H1 (cell line): ENCODE data around the gene ZNF454.

Source experiments
- CHD2 ChIP-seq: IDR thresholded peaks from 2 replicates; pipeline ENCODE4 v1.6.1; 2012; ENCODE audit warnings: low read length, improper control_type of control experiment
- EGR1 ChIP-seq: IDR thresholded peaks from 2 replicates; pipeline ENCODE4 v1.6.1; 2011; ENCODE audit warnings: low read depth, low read length, borderline replicate concordance
- EP300 ChIP-seq, 2 experiments: IDR thresholded peaks; 1 replicate in 1 of 2; 2 replicates in 1 of 2; pipeline ENCODE4 v1.6.1; 2011 to 2012; ENCODE audit warnings: low read depth in 2 of 2, low read length in 2 of 2, mild to moderate bottlenecking in 2 of 2, borderline replicate concordance in 1 of 2, inconsistent platforms in 1 of 2, moderate library complexity in 1 of 2
- JUN ChIP-seq: IDR thresholded peaks from 2 replicates; pipeline ENCODE4 v1.6.1; 2011; ENCODE audit warnings: low read depth, mild to moderate bottlenecking, improper control_type of control experiment, low read length
- NANOG ChIP-seq: IDR thresholded peaks from 2 replicates; pipeline ENCODE4 v1.6.1; 2011; ENCODE audit warnings: low read length, low read depth, mild to moderate bottlenecking, inconsistent platforms; ENCODE audit not compliant: insufficient read depth, poor library complexity, severe bottlenecking
- POLR2A ChIP-seq, 2 experiments: IDR thresholded peaks; 1 replicate in 1 of 2; 2 replicates in 1 of 2; pipeline ENCODE4 v1.6.1; 2011; ENCODE audit warnings: low read depth in 2 of 2, low read length in 2 of 2, mild to moderate bottlenecking in 2 of 2; ENCODE audit errors: control extremely low read depth in 1 of 2
- POLR2AphosphoS5 ChIP-seq: IDR thresholded peaks from 2 replicates; pipeline ENCODE4 v1.6.1; 2011; ENCODE audit warnings: low read depth, low read length
- SP1 ChIP-seq: IDR thresholded peaks from 2 replicates; pipeline ENCODE4 v1.6.1; 2011; ENCODE audit warnings: low read depth, low read length
- TF ChIP-seq, protein P1 (sequence below), 3 experiments: IDR thresholded peaks; 1 replicate in 2 of 3; 2 replicates in 1 of 3; pipeline versions ENCODE4 v1.5.1 to v1.6.1; 2011; ENCODE audit warnings: low read length in 3 of 3, mild to moderate bottlenecking in 3 of 3, inconsistent platforms in 2 of 3, low read depth in 1 of 3, moderate library complexity in 1 of 3; ENCODE audit not compliant: insufficient read depth in 1 of 3; ENCODE audit errors: control extremely low read depth in 1 of 3
- TF ChIP-seq, protein P2 (sequence below): IDR thresholded peaks from 2 replicates; pipeline ENCODE4 v1.6.1; 2011; ENCODE audit warnings: low read length, improper control_type of control experiment
- TF ChIP-seq, protein P3 (sequence below): IDR thresholded peaks from 2 replicates; pipeline ENCODE4 v1.6.1; 2012; ENCODE audit warnings: inconsistent platforms
- TF ChIP-seq, protein P4 (sequence below): IDR thresholded peaks from 2 replicates; pipeline ENCODE4 v1.6.1; 2011; ENCODE audit warnings: low read depth, mild to moderate bottlenecking, low read length; ENCODE audit not compliant: insufficient read depth

DNA sequence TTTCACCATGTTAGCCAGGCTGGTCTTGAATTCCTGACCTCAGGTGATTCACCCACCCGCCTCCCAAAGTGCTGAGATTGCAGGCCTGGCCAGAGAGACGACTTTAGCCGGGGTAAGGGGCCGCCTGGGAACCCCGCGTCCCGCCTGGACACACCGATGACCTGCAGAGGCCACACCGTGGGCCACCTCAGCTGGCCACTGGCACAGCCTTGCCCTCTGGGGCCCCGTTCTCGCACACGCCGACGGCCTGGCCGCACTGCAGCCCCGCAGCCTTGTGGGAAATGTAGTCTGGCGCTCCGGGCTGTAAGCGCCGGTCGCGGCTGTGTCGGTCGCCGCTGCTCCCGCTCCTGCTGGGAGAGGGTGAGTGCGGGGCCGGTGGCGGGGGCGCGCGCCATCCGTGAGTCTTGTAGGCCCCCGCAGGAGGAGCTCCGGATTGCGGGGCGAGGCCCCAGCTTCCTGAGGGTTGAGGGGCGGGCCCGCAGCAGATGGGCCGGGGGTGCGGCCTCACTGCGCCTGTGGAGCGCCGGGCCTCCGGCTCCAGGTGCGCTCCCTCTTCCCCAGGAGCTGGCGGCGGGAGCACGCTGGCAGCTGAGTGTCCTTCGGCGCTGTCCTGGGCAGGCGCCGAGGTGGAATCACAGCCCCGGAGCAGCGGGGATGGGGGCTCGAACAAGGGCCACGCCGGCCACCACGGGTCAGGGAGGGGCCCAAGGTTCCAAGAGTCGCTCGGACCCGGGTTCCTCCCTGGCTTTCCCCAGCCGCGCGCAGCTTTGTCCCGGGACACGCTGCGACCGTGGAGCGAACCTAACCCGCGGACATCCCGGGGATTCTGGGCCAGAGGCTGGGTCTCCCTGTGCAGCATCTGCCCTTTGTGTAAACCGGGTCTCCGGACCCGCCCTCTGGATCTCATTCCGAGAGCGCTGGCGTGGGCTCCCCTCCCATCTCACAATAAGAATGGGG lies 45.1 kb upstream of the ZNF454 start, which contains the start of gene ZFP2:
- TF ChIP-seq SP1 (no peak), EGR1 (0 out of 2 replicates have a peak, but pooled peaks have one; percentile 6), POLR2AphosphoS5 (no peak; the same call in 1 of the 2 replicates), POLR2A (IDR thresholded peaks at IDR 0.05; ENCODE audit: control extremely low read depth in 1 of 2, low read depth in 2 of 2, low read length in 2 of 2) (peak; percentile 54 to 71), JUN (no peak), NANOG (no peak), EP300 (IDR thresholded peaks at IDR 0.05; ENCODE audit: borderline replicate concordance in 1 of 2, low read depth in 2 of 2, low read length in 2 of 2) (no peak), CHD2 (no peak)
- TF ChIP-seq, protein P1, sequence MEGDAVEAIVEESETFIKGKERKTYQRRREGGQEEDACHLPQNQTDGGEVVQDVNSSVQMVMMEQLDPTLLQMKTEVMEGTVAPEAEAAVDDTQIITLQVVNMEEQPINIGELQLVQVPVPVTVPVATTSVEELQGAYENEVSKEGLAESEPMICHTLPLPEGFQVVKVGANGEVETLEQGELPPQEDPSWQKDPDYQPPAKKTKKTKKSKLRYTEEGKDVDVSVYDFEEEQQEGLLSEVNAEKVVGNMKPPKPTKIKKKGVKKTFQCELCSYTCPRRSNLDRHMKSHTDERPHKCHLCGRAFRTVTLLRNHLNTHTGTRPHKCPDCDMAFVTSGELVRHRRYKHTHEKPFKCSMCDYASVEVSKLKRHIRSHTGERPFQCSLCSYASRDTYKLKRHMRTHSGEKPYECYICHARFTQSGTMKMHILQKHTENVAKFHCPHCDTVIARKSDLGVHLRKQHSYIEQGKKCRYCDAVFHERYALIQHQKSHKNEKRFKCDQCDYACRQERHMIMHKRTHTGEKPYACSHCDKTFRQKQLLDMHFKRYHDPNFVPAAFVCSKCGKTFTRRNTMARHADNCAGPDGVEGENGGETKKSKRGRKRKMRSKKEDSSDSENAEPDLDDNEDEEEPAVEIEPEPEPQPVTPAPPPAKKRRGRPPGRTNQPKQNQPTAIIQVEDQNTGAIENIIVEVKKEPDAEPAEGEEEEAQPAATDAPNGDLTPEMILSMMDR (IDR thresholded peaks at IDR 0.05; ENCODE audit: control extremely low read depth in 1 of 3, insufficient read depth in 1 of 3, low read depth in 1 of 3, low read length in 3 of 3), result no peak
- TF ChIP-seq, protein P2, sequence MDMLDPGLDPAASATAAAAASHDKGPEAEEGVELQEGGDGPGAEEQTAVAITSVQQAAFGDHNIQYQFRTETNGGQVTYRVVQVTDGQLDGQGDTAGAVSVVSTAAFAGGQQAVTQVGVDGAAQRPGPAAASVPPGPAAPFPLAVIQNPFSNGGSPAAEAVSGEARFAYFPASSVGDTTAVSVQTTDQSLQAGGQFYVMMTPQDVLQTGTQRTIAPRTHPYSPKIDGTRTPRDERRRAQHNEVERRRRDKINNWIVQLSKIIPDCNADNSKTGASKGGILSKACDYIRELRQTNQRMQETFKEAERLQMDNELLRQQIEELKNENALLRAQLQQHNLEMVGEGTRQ, result no peak
- TF ChIP-seq, protein P3, sequence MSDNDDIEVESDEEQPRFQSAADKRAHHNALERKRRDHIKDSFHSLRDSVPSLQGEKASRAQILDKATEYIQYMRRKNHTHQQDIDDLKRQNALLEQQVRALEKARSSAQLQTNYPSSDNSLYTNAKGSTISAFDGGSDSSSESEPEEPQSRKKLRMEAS, result peak; percentile 60
- TF ChIP-seq, protein P4, sequence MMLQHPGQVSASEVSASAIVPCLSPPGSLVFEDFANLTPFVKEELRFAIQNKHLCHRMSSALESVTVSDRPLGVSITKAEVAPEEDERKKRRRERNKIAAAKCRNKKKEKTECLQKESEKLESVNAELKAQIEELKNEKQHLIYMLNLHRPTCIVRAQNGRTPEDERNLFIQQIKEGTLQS, result no peak
